GM10266 (cell line): ENCODE data around the gene NAV2.

Experiments used
- DNase-seq: peaks from one replicate; pipeline ENCODE4 v3.0.0; 2012; ENCODE audit errors: extremely low spot score
- CTCF ChIP-seq: IDR thresholded peaks from 2 replicates; pipeline ENCODE4 v1.5.1; 2012; ENCODE audit warnings: mild to moderate bottlenecking, low read depth; ENCODE audit not compliant: control insufficient read depth, insufficient read depth; ENCODE audit errors: missing control alignments

NAV2 gene

GRCh38 chr11:19987331-19987801 is 274.7 kb downstream of the NAV2 start:
- no peak for TF ChIP-seq CTCF
- no peak for DNase-seq

GRCh38 chr11:19988598-19988997 is 276.0 kb downstream of the NAV2 start:
- DNase-seq, result no peak
- TF ChIP-seq CTCF, result no peak

GRCh38 chr11:19989191-19989590 is 276.6 kb downstream of the NAV2 start:
- DNase-seq, result no peak
- no peak for TF ChIP-seq CTCF

GRCh38 chr11:19992162-19992561 is 279.5 kb downstream of the NAV2 start:
- DNase-seq, result no peak
- TF ChIP-seq CTCF, result no peak

GRCh38 chr11:19992998-19993397 is 280.4 kb downstream of the NAV2 start:
- TF ChIP-seq CTCF, result no peak
- no peak for DNase-seq

GRCh38 chr11:19994672-19995071 is 282.0 kb downstream of the NAV2 start:
- no peak for TF ChIP-seq CTCF
- no peak for DNase-seq

GRCh38 chr11:19995145-19995544 is 282.5 kb downstream of the NAV2 start:
- no peak for TF ChIP-seq CTCF
- DNase-seq, result no peak

- TF ChIP-seq CTCF, result no peak
- no peak for DNase-seq
Observed at GRCh38 chr11:19996571-19996970, 283.9 kb downstream of the NAV2 start.
